Stimulated activated CD8-positive, alpha-beta memory T cell treated with anti-CD3 and anti-CD28 coated beads, Interleukin-2, amount 100 ng/mL, for 48 hours (primary cell): ENCODE measurements around the gene ST7.

Experiments used
- DNase-seq, 2 donors: peaks; one replicate each; pipeline ENCODE4 v3.0.0-alpha.2; 2020; ENCODE audit warnings: low read depth in 2 of 2

The ST7 gene

GRCh38 chr7:117190746-117191435 is 237.6 kb downstream of the ST7 start:
- DNase-seq: no peak

- no peak for DNase-seq
These were observed 238.8 kb downstream of the ST7 start for GRCh38 chr7:117192108-117192507.

GRCh38 chr7:117193564-117193963 is 240.3 kb downstream of the ST7 start:
- no peak for DNase-seq

GRCh38 chr7:117194445-117194844 is 241.1 kb downstream of the ST7 start:
- no peak for DNase-seq

- DNase-seq: no peak
These were observed 242.2 kb downstream of the ST7 start for GRCh38 chr7:117195361-117196029.

- no peak for DNase-seq
These were observed 246.8 kb downstream of the ST7 start for GRCh38 chr7:117200132-117200531.

GRCh38 chr7:117200786-117201458 is 247.6 kb downstream of the ST7 start:
- DNase-seq: no peak

- DNase-seq: no peak
These were observed 249.2 kb downstream of the ST7 start for GRCh38 chr7:117202511-117202910.

- no peak for DNase-seq
These were observed 249.9 kb downstream of the ST7 start for GRCh38 chr7:117203205-117203604.

- DNase-seq: no peak
These were observed 252.6 kb downstream of the ST7 start for GRCh38 chr7:117205873-117206272.

- no peak for DNase-seq
These were observed 255.0 kb downstream of the ST7 start for GRCh38 chr7:117208257-117208656.

- no peak for DNase-seq
These were observed 257.1 kb downstream of the ST7 start for GRCh38 chr7:117210397-117210796.

GRCh38 chr7:117210908-117211307 is 257.6 kb downstream of the ST7 start:
- no peak for DNase-seq

- DNase-seq: no peak
These were observed 258.3 kb downstream of the ST7 start for GRCh38 chr7:117211614-117212013.

- peak; percentile 15 to 36 for DNase-seq
These were observed 259.9 kb downstream of the ST7 start for GRCh38 chr7:117212969-117213877.

- DNase-seq: no peak
These were observed 262.7 kb downstream of the ST7 start for GRCh38 chr7:117216010-117216409.

- DNase-seq: no peak
These were observed 263.3 kb downstream of the ST7 start for GRCh38 chr7:117216436-117217069.

GRCh38 chr7:117217106-117218035 is 264.1 kb downstream of the ST7 start:
- DNase-seq: no peak

GRCh38 chr7:117218700-117219099 is 265.4 kb downstream of the ST7 start:
- DNase-seq: no peak

- DNase-seq: no peak
These were observed 266.2 kb downstream of the ST7 start for GRCh38 chr7:117219485-117219884.
